OCI-M2 (cell line): ENCODE results near the gene SLC26A1.

Experiments used
- DNase-seq: peaks from one replicate; lab custom pipeline; 2025; ENCODE audit not compliant: unreplicated experiment; lab: John Stamatoyannopoulos, UW

The SLC26A1 gene

DNA sequence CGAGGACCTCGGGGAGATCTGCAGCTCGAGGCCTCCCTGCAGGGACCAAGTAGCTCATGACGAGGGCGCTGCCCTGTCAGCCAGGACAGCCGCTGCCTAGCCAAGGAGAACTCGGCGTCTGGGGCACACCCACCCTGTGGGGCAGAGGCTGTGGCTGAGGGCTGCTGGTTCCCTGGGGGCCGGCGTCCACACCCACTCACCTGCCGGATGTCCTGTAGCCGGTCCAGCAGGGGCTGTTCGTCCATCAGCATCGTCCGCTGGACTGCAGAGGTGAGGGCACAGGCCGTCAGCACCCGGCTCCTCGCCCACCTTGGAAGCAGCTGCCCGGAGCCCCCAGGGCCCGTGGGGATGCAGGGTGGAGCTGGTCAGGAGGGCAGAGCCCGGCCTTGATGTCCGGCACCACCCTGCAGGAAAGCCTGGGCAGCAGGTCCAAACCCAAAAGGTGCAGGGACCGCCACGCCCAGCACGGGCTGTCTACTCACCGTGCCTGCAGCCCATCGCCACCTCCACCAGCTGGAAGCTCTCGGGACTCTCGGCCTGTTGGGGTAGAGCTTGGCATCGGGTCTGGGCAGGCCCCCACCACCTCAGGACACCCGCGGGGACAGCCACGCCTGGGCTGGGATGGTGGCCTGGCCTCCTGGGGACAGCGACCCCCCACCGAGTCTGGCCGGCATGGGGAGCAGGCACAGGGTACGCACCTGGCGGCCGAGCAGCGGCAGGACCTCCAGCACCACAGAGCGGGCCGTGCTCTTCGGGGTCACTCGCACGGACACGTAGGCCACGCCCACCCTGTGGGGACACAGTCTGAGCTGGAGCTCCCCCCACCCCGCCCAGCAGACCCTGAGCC, 26.7 kb downstream of the SLC26A1 start:
- DNase-seq = no peak

DNA sequence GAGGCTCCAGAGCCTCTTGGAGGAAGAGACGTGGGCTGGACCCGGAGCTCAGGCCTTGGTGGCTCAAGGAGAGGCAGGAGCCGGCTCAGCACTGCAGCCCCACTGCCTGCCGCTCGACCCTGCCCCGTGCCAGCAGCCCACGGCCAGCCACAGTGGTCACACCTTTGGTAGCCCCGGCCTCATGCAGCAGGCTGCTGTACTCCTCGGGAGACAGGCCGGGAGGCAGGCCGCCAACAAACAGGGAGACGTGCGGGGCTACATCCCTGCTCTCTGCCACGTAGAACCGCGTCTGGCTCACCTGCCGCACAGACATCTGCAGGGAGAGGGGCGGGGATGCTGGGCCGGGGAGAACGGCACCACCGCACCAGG, 27.5 kb downstream of the SLC26A1 start:
- DNase-seq = no peak

DNA sequence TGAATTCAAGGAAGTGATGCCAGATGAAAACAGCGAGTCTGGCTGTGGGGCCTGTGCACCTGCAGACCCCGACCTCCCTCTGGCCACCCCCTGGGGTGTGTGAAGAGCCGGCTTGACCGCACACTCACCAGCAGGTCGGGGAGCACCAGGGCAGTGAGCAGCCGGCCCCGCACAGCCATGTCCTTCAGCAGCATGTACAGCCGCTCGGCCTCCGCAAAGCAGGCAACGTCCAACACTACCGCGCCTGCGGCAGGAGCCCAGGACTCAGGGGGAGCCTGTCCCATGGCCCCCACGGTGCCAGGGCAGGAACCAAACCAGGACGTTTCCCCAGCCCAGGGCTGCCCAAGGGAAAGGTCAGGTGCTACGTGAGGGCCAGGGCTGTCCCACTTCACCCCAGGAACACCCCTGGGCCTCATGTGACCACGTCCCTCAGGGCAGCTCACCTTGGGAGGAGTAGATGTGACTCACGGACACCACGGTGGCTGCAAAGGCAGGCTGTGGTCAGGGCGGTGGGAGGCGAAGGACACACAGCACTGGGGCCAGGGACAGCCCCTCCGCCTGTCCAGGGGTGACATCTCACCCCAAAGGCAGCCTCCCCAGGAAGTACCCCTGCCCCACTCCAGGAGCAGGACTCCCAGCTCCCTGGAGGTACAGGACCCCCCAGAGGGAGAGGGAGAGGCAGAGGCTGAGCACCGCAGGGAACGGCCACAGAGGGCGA, 28.0 kb downstream of the SLC26A1 start:
- no peak for DNase-seq

DNA sequence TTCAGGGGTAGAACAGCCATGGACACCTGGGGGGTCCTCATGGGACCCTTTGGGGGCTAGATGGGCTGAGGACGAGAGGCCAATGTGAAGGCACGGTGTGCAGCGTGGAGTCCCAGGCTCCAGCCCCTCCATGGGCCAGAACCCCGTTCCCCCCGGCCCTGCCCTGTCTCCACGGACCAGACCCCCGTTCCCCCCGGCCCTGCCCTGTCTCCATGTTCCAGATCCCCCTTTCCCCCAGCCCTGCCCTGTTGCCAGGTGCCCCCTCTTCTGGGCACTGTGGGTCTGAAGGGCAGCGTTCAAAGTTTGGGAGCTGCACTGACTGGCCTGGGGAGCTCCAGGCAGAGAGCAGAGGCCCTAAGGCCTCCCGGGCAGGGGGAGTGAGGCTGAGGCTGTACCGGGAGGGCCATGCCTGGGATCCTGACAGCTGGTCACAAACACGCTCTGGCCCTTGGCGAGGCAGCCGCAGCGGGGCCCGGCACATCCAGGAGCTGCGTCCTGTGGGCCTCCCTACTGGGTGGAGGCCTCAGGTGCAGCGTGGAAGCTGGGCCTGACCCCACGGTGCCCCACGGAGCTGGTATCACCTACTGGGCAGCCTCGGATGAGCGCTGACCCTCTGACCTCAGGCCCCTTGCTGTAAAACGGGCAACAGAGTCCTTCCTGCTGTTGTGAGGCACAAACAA, 28.7 kb downstream of the SLC26A1 start:
- DNase-seq = no peak

DNA sequence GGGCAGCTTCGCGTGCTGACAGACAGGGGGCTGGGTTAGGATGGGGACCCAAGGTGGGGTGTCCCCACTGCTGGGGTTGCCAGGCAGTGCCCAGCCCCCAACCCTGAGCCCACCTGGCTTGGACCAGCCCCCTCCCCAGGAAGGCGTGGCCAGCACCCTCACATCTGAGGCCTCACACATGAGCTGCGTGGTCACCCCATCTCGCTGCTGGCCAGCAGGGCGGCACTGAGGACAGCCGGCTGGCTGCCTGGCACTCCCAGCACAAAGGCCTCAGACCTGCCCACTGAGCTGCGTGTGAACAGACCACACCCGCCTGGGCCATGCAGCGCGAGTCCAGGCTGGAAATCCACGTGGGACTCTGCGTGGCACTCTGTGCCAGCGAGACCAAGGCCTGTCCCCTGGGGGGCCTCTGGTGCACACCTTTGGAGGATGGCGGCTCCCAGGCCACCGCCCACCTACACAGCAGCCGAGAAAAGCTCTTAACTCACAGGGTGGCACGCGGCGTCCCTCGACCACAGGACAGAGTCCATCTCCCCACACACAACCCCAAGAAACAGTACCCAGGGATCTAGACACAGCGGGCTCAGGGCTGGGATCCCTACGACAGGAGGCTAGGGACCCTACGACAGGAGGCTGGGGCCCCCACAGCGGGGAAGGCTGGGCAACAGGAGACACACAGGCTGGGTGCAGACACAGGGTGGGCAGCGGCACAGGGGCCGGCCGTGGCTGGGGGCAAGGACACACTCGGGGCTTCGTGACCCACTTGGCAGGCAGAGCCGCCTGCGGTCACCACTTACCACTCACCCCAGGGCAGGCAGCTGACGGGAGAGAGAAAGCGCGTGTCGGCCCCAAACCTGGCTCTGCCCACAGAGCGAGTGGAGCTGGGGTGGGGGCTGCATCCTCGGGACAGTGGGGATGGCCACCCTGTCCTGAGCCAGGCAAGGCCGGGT, 29.7 kb downstream of the SLC26A1 start:
- DNase-seq = no peak

DNA sequence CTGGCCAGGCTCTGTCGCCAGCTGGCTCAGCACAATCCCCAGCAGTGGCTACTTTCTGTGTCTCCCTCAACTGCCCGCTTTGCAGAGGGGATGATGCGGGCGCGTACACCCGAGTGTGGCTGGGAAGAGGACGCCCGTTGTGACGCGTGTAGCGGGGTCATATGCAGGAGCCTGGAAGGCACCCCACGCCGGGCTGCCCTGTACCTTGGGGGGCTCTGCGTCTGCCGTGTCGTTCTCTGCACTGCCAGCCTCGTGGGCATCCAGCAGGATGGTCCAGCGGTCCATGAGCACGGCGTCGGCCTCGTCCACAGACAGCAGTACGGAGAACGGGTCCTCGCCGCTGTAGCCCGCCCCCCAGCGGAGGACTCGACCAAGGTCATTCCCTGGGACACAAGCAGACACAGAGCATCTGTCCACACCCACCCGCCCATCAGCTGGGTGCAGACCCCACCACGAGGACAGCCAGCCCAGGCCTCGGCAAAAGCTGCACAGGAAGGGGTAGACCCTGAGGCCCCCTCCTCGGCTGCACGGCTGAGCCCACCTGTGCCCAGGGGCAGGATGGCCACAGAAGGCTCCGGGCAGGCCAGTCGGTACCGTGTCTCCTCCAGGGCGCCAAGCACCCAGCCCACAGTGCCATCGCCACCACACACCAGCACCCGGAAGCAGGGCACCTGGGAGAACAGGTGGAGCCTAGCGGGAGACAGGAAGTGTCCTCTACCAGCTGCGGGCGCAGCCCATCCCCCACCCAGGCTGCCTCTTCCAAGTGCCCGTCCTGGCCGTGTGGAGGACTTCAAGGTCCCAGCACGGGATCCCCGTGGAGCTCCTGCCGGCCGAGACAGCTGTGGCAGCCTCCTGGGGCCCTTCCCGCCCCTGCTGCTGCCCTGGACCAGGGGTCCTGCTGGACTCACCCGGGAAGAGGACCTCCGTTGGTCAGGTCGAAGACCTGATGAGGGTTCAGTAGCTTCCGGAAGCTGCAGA, 30.7 kb downstream of the SLC26A1 start:
- no peak for DNase-seq

DNA sequence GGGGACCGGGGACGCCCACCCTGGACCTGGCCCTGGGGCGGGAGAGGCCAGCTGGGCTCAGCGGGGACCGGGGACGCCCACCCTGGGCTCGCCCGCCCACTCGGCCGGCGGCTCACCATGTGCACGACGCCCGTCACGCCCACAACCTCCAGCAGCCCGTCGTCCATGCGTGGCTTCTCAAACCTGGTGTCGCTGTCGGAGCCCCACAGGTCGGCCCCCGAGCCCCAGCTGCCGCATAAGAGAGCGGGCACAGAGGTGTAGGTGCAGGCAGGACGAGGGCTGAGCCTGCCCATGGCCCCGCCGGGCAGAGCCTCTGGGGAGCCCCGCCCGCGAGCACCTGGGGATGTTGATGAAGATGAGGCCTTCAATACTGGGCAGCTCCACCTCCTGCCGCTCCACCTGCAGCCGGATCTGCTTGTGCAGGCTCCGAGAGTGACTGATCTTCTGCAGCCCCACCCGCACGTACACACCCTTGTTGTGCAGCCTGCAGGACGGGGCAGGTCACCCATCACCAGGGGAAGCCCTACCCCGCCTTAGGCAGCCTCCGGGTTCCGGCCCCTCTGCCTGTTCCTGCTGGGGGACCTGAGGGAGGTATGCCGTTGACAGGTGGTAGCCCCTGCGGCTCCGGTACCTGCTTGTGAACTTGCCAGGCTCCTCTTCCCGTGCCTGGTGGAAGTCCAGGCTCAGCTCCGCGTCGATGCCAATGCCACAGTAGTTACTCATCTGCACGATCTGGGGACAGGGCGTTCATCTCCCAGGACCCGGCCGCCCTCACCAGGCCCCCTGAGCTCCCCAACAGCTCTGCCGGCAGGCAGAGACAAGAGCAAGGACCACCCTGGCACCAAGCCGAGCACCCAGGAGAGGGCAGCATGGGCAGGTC, 31.6 kb downstream of the SLC26A1 start:
- DNase-seq = no peak

DNA sequence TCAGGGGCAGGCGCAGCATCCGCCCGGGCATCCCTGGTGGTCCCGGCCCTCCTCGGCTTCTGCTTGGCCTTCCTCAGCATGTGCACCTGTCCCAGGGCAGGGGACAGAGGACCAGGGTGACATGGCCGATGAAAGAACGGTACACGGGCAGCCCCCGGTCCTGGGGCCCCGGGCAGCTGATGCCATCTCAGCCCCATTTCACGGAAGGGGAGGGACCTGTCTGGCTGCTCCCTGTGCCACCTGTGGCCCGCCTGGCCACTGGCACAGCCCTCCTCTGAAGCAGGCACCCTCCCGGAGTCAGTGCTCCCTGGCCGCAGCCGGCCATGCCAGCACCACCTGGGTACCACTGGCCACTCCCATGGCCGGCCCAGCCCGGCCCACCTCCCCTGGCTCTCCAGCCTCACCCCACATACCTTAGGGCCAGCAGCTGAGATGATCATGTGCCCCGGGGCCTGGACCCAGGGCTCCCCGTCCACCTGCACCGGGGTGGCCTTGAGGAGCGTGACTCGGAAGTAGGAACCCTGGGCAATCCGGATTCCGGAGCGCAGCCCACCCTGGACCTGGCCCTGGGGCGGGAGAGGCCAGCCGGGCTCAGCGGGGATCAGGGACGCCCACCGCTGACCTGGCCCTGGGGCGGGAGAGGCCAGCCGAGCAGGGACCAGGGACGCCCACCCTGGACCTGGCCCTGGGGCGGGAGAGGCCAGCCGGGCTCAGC, 32.4 kb downstream of the SLC26A1 start:
- no peak for DNase-seq

DNA sequence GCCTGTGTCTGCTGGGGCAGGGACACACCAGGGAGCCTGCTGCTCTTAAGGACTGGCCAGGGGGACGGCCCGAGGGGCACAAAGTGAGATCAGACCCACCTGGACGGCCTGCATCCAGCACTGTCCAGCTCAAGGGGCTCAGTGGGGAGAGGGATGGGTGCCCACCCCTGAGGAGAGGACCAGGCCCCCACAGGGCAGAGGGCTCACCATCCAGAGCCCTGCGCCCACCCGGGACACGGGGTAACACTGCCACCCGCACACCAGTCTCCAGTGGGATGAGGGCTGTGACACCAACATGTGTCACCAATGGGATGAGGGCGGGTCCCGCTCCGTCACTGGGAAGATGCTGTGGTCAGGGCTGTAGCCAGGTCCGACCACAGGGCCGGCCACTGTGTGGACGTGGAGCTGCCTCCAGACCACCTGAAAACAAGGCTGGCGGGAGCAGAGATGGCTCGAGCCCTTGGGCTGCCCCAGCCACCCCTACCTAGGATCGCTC, 33.0 kb downstream of the SLC26A1 start:
- DNase-seq = no peak

DNA sequence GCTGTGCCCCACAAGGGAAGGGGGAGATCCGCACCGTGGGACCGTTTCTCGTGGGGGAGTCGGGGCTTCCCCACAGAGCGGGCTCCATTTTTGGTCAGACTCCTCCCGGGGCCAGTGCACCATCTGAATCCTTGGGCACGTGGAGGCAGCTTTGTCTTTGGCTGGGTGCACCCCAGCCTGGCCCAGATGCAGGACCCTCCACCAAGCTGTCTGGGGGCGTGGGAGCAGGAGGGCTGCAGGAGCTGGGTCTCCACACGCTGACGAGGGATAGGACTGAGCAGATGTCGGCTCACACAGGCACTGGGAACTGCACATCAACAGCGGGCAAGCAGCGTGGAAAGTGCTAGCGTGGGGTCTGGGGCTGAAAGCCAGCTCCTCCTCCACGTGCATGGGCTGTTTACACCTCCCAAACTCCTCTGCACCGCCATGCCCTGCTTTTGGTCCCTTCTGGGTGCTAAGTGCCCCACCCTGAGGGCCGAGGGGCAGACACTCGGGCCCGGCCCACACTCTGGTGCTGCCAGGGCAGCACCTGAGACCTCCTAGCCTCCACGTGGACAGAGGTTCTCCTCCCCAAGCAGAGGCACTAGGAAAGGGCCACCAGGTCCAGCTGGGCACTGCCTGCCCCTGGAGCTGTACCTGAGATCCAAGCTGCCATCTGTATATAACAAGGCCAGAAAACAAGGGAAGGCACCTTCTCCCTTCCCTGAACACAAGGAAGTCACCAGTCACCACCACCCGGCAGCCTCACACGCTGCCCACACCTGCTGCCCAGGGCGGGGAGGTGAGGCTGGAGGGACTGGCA, 33.7 kb downstream of the SLC26A1 start:
- DNase-seq = no peak

DNA sequence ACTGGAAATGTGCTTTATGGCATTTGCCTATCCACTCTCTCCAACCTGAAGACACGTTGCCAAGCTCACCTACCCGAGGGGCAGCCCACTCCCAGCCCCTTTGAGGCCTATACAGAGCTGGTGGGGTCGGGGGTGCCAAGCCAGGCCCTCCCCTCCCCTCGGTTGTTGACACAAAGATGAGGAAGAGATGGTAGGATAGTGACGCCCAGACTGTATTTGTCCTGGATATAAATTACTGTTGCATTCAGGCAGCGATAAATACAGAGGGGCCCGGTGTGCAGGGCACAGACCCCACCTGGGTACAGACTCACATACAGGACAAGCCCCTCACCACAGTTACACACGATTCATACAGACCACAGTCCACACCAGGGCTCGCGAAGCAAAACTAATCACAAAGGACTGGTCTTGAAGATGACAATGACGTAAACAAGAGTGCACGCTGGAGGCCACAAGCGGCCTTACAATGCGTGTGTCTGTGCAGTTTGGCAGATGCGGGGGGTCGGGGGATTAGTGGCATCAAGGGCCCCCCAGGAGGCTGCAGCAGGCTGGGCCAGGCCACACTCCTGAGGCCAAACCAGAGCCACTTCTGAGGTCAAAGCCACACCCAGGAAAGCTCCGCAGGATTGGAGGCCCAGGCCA, 34.4 kb downstream of the SLC26A1 start:
- DNase-seq = no peak

DNA sequence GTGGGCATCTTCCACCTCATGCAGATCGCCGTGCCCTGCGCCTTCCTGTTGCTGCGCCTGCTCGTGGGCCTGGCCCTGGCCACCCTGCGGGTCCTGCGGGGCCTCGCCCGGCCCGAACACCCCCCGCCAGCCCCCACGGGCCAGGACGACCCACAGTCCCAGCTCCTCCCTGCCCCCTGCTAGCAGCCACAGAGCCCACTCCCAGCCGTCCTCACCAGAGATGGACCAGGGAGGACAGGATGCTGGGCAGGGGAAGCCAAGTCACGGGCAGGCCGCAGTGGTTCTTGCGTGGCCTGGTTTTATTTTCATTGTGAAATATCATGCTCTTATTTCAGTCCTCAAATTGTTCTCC, 34.9 kb downstream of the SLC26A1 start:
- DNase-seq = no peak

DNA sequence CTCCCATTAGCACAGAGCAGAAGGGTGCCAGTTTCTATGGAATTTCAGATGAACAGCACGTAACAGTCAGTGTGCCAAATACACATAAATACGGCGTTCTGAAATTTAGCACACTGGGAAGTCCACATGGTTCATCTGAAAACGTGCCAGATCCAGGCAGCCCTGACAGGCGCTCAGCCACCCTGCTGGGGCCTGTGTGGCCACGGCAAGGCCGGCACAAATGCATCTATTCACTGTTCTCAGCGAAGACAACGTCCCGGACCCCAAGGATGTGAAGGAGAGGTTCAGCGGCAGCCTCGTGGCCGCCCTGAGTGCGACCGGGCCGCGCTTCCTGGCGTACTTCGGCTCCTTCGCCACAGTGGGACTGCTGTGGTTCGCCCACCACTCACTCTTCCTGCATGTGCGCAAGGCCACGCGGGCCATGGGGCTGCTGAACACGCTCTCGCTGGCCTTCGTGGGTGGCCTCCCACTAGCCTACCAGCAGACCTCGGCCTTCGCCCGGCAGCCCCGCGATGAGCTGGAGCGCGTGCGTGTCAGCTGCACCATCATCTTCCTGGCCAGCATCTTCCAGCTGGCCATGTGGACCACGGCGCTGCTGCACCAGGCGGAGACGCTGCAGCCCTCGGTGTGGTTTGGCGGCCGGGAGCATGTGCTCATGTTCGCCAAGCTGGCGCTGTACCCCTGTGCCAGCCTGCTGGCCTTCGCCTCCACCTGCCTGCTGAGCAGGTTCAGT, 35.5 kb downstream of the SLC26A1 start:
- DNase-seq = no peak

DNA sequence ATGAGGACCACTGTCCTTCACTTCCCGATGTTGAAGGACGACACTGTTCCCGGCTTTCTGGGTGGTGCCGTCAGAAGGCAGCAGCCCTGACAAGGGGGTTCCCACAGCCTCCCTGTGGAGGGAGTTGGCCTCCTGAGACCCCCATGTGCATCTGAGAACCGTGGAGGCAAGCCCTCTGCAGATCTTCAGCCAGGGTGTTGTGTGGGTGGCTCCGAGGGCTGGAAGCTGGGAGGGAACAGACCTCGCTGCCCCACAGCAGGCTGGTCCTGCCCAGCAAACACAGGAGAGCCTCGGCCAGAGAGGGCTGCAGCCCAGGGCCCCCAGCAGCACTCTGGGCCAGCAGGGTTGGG, 36.0 kb downstream of the SLC26A1 start:
- DNase-seq = no peak

DNA sequence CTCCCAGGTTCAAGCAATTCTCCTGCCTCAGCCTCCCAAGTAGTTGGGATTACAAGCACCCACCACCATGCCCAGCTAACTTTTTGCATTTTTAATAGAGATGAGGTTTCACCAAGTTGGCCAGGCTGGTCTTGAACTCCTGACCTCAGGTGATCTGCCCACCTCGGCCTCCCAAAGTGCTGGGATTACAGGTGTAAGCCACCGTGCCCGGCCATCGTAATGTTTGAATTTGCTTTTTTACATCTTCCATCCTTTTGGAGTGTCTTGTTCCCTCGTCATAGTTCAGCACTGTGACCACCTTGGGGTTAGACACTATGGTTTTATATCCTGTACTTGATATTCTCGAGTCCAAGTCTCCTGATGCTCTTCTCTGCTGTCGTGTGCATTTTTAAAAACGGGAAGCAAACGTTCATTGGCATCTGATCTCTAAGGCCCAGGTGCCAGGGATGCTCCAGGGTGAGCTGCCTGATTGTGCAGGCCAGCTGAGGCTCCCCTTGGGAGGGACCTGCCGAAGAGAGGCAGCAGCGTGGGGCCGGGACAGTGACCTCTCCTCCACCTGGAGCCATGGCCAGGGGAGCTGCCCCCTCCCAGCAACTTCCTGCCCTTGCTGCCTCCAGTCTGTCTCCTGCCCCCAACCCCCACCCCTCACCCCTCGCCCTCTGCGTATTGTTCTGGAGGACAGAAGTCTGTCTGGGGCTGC, 36.5 kb downstream of the SLC26A1 start:
- no peak for DNase-seq
